OCI-LY3 (cell line): ENCODE measurements around the gene CLEC4M.

Experiments used
- EZH2phosphoT487 ChIP-seq: fragments of 200-600 bp; shearing (Covaris generic); IDR thresholded peaks from 2 replicates; pipeline ENCODE4 v1.6.1; 2018; ENCODE audit warnings: antibody characterized with exemption, mixed run types, low read depth
- TF ChIP-seq, protein P1 (sequence below): fragments of 200-600, 300-600 bp; sonication (generic); IDR thresholded peaks from 2 replicates; pipeline ENCODE4 v1.5.1; 2014; ENCODE audit warnings: antibody characterized with exemption, low read length, low read depth

DNA sequence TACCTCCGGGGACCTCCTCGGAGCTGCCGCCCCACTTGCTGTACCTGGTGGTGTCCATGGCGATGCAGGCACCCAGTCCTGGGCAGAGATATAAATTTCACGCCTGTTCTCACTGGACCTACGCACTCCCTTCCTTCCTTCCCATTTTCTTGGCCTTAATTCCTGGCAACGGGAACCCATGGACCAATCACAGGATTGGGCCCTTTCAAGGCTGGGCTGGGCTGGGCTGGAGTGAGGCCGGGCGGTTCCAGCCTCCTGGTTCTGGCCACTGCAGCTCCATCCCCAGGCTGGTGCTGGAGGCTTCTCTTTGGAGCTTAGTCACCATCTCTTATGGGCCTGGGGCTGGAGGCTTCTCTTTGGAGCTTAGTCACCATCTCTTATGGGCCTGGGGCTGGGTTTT, 31.0 kb upstream of the CLEC4M start, which contains the start of gene CLEC4G:
- TF ChIP-seq, protein P1, sequence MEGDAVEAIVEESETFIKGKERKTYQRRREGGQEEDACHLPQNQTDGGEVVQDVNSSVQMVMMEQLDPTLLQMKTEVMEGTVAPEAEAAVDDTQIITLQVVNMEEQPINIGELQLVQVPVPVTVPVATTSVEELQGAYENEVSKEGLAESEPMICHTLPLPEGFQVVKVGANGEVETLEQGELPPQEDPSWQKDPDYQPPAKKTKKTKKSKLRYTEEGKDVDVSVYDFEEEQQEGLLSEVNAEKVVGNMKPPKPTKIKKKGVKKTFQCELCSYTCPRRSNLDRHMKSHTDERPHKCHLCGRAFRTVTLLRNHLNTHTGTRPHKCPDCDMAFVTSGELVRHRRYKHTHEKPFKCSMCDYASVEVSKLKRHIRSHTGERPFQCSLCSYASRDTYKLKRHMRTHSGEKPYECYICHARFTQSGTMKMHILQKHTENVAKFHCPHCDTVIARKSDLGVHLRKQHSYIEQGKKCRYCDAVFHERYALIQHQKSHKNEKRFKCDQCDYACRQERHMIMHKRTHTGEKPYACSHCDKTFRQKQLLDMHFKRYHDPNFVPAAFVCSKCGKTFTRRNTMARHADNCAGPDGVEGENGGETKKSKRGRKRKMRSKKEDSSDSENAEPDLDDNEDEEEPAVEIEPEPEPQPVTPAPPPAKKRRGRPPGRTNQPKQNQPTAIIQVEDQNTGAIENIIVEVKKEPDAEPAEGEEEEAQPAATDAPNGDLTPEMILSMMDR: no peak
- no peak for TF ChIP-seq EZH2phosphoT487
